NCI-H1092 treated with DMSO at 0.1 percent for 48 hours (cell line): Measurements from ENCODE around the gene WFDC1.
"Not testable (repeated sequence)": the region's sequence is repeated elsewhere in the genome, so short reads cannot be mapped to it uniquely, and the experiment has no call there.

Experiments
- DNase-seq: peaks from one replicate; lab custom pipeline; 2025; lab: John Stamatoyannopoulos, UW

Gene WFDC1

DNA sequence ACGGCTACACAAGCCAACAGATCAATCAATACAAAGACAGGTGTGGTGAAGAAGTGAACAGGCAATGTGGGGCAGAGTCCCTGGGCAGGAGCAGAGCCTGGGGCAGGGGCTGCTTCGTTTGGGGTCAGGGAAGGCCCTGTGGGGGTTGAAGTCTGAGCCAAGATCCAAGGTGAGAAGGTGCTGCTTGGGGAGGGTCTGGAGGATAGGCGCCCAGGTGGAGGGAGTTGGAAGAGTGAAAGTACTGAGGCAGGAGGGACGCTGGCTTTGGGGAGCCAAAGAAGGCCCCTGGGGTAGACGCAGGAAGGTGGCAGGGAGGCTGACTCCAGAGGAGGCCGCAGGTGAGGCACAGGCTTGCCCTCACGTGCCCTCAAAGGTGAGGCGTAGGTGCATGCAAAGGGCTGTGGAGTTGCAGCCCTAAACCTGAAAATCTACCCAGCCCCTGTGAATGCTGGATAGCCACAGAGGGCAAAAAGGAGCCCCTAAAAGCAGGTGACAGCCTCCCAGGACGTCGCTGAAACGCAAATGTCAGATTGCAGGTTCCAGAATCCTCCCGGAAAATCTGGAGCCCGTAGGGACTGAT is 33.3 kb downstream of the WFDC1 start:
- DNase-seq = no peak

- DNase-seq = no peak
Measured at GRCh38 chr16:84329016-84329415, 34.3 kb downstream of the WFDC1 start.

- no peak for DNase-seq
Measured at GRCh38 chr16:84329843-84330684, 35.4 kb downstream of the WFDC1 start.

GRCh38 chr16:84330685-84331050 is 36.0 kb downstream of the WFDC1 start:
- no peak for DNase-seq

DNA sequence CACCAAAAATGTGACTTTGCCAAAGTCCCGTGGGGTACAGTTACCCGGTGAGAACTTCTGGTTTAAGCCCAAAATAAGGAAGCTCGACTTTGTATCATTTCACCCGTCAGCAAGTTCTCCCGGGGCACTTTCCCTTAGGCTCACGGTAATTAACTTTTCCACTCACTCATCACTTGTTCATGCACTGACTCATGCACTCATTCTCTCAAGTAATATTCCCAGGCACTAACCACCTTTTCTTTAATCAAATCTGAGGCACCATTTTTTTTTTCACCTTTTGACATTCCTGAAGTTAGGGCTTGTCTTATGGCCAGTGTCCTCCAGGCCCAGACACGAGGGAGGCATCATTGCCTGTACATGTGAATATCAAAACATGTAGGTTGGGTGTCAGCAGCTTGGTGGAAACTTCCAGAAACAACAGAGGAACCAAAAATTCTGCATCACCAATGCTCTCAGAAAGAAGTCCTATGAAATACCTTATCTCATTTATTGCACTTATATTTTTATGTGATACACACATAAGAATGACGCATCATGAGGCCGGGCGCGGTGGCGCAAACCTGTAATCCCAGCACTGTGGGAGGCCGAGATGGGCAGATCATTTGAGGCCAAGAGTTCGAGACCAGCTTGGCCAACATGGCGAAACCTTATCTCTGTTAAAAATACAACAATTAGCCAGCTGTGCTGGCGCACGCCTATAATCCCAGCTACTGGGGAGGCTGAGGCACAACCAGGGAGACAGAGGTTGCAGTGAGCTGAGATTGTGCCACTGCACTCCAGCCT is 37.5 kb downstream of the WFDC1 start:
- no peak for DNase-seq

GRCh38 chr16:84332975-84333684 is 38.5 kb downstream of the WFDC1 start:
- no peak for DNase-seq

DNA sequence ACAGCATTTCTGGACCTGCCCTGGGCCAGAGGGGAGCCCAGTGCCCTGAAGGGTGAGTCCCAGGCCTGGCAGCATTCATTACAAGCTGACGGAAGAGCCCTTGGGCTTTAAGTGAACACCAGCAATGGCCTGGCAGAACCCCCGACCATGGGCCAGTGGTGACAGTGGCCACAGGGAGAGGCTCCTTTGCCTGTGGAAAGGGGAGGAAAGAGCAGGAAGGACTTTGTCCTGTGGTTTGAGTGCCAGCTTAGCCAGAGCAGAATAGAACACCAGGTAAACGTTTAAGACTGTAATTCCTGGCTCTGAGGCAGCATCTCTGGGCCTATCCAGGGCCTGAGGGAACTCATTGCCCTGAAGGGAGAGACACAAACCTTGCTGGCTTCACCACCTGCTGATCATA is 39.4 kb downstream of the WFDC1 start:
- no peak for DNase-seq

DNA sequence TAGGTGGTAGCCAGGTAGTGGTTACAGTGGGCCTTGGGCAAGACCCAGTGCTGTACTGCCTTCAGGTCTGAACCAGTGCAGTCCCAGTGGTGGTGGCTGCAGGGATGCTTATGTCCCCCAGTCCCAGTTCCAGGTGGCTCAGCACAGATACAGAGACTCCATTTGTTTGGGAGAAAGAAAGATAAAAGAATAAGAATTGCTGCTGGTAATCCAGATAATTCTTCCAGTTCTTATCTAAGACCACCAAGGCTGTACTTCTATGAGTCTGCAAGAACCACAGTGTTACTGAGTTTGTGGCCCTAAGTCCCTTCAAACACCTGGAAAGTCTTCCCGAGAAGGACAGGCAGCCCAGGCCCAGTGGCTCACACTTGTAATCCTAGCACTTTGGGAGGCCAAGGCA is 39.8 kb downstream of the WFDC1 start:
- no peak for DNase-seq

- not testable (repeated sequence) for DNase-seq
Measured at GRCh38 chr16:84337236-84337635, 42.6 kb downstream of the WFDC1 start.

DNA sequence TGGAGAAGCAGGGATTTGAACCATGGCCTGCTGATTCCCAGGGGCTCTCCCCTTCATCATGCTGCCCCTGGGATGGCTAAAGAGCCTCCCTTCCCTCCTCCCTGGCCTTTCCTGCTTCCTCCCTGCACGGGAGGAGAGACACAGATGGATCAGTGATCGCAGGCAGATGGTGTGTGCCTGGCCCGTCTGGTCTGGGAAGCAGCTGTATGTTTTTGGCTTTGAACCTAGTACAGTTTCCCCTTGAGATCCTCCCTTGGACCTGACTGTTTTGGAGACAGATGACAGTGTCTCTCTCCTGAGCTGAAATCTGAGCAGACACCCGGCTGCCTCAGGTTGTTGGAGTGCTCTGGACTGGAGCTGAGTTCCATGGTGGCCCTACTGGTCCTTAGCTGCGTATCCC is 44.6 kb downstream of the WFDC1 start:
- DNase-seq = no peak

DNA sequence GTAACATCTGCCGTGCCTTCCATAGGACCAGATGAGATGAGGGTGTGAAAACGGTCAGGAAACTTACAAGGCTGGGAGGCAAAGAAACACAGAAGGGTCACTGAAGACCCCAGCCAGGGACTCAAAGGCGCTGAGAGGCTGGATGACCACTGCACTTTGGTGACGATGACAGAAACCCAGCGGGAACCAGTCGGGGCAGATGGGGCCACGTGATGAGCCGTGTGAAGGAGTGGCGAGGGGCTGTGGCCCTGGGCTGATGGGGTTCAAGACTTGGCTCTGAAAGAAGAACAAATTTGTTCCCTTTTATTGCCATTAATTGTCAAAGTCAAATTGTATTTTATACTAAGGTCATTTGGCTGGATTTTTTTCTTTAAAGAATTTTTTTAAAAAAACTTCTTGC is 45.1 kb downstream of the WFDC1 start:
- no peak for DNase-seq

DNA sequence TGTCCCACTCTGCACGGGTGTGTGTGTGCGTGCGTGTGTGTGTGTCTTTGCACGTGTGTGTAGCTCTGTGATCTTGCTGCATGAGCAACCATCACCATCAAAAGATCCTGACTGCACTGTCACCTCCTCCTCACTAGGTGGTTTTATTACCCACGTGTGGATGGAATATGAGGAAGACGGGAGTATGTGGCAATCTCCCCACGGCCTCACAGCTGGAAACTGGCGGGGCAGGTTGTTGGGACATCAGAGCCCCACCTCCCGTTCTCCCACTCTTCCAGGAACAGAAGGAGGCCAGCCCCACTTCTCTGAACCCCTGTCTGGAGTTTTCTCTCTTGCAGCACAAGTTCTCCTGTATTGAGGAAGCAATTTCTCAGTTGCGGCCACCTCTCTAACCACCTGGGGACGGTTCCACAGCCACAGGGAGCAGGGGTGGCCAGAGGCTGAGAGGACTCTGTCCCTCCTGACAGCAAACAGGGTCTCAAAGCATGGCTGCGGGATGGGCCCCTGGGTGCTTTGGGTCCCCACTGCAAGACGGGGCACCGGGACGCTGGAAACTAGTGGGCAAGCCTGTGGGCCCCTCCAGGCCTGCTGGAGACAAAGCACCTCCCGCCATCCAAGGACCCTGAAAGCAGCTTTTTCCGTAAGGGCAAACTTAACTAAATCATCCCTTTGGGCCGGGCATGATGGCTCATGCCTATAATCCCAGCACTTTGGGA is 45.8 kb downstream of the WFDC1 start:
- no peak for DNase-seq

- DNase-seq = no peak
Measured at GRCh38 chr16:84341528-84342295, 47.0 kb downstream of the WFDC1 start.

- DNase-seq = not testable (repeated sequence)
Measured at GRCh38 chr16:84343800-84344199, 49.1 kb downstream of the WFDC1 start.

DNA sequence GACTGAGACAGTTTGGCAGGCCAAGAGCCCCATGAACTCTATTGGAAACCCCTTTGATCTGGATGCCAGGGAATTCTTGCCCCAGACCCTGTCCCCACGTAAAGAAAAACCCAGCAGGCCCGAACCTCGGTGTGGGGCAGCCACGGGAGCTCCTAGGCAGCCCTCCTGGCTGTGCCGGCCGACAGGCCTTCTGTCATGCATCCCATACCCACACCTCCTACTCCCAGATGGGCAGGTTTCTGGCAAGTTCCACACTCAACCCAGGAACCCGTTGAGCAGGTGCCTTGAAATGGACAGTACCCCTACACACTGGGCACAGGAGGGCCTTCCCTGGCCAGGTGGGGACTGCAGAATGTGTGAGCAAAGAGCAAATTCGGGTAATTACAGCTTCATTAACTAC is 50.1 kb downstream of the WFDC1 start:
- no peak for DNase-seq

DNA sequence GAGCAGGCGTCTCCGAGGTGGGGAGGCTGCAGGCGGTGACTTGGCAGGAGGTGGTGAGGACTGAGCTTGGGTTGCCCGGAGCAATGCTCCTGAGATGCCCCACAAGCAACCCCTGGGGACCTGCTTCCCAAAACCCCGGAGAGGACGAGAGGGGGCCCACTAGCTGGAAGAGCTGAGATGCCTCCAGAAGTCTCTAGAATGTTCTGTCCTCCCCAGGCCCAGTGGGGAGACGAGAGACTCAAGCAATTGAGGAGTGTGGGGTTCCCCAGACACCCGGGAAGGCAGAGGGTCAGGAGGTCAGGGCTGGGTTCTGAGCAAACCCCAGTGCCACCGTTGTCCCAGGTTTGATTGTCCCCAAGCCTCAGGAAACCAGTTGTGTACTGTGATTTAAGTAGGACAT is 52.5 kb downstream of the WFDC1 start:
- DNase-seq = no peak

DNA sequence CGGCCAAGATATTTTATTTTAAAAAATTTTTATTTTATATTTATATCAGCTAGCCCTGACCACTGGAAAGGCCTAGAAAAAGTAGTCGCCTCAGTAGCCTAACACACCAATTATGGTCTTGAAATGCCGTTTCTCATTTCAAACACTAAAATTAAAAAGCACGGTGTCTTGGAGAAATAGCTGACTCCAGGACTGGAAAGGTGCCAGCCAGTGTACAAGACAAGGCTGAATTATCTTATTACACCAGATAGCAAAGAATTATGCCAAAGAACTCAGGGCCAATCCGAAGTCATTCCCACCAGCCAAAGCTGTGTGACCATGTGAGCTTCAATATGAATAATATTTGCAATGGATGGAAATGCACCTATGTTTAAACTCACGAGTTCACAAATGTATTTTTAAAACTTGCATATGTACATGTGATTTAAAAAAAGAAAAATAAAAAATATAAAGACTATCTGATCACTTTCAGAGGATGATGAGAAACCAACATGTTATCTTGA is 53.8 kb downstream of the WFDC1 start:
- DNase-seq = no peak

DNA sequence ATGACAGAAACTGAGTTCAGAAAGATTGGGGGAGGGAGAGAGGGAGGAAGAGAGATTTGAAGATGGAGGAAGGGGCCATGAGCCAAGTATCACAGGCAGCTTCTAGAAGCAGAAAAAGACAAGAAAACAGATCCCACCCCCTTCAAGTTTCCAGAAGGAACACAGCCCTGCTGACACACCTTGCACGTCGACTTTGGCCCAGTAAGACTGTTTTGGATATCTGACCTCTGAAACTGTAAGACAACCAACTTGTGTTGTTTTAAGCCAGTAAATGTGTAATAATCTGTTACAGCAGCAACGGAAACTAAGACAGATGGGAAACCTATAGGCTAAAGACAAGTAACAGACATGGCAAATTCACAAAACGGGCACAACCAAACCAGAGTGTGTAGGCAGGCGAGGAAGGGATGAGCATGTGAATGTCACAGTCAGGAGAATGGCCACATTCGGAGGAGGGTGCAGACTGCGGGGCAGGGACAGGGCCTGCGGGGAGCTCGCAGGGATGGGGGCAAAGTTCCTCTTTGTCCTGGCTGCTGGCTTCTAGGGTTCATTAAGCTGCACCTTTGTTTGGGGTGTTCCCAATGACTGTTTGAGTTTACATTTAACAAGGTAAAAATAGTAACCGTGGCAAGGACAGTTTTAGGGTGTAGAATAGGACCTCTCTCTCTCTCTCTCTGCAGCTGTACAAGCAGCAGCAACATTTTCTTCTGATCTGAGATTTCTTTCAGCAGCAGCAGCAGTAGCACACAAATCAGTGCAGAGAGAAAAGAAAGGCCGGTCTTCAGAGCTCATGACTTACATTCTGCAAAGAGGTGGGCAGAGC is 55.4 kb downstream of the WFDC1 start:
- DNase-seq = no peak

GRCh38 chr16:84350685-84351400 is 56.2 kb downstream of the WFDC1 start:
- no peak for DNase-seq
